ENCODE measurements around the gene HOXB1.

Gene HOXB1

DNA sequence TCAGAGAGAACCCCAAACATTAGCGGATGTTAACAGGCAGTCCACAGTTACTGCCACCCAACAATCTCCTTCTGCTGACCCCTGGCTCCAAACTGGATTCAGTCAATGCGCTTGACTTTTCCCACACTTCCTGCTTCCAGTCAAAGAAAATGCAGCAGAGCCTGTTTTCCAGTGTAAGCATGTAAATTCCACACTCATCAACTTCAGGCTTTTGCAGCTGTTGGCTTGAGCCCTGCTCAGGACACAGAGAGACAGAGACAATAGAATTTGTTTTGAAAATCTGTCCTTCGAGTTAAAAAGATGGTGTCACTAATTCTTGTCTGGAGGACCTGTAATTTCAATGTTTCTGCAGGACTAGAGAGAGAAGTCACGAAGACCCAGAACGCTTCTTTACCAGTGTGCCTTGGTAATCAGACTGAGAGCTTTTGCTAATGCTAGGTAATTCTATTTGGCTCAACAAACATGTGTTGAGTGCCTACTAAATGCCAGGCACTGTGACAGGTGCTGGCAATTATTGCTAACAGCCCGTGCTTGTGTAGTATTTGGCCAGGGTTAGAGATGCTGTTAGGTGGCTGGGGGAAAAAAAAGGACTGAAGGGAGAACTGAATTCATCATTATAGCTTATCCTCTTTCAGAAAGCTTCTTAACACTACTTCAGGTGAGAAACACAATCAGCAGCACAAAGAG is 32.5 kb downstream of the HOXB1 start:
- Histone ChIP-seq H3K27me3 (ENCODE audit: insufficient read depth, low read depth, severe bottlenecking) (peaks cover 67% of the 10 kb centered on the region), H3K36me3 (no peaks in the 10 kb centered on the region), H3K27ac (no peak overlapping the region), H3K9me3 (ENCODE audit: severe bottlenecking) (no peaks in the 10 kb centered on the region), H3K4me3 (ENCODE audit: low read depth, low read length) (no peak overlapping the region)
- TF ChIP-seq, protein P1, sequence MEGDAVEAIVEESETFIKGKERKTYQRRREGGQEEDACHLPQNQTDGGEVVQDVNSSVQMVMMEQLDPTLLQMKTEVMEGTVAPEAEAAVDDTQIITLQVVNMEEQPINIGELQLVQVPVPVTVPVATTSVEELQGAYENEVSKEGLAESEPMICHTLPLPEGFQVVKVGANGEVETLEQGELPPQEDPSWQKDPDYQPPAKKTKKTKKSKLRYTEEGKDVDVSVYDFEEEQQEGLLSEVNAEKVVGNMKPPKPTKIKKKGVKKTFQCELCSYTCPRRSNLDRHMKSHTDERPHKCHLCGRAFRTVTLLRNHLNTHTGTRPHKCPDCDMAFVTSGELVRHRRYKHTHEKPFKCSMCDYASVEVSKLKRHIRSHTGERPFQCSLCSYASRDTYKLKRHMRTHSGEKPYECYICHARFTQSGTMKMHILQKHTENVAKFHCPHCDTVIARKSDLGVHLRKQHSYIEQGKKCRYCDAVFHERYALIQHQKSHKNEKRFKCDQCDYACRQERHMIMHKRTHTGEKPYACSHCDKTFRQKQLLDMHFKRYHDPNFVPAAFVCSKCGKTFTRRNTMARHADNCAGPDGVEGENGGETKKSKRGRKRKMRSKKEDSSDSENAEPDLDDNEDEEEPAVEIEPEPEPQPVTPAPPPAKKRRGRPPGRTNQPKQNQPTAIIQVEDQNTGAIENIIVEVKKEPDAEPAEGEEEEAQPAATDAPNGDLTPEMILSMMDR (IDR thresholded peaks at IDR 0.05; ENCODE audit: low read depth, low read length) = no peak
- peak; percentile 44 for DNase-seq

DNA sequence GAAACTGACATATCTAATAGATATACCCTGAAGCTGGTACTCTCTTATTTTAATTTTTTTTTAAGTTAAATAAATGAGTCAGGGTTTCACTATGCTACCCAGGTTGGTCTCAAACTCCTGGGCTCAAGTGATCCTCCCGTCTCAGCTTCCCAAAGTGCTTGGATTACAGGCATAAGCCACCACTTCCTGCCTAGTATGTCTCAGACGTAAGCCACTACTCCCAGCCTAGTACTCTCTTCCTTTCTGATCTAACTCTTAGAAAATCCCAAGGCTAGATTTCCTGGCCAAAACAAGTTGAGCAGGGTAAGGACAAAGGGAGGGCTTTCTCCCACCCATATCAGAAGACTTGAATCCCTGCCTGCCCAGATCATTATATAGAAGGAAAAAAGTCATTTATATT is 33.7 kb downstream of the HOXB1 start:
- Histone ChIP-seq H3K4me3 (ENCODE audit: low read depth, low read length) (no peak overlapping the region), H3K27me3 (ENCODE audit: insufficient read depth, low read depth, severe bottlenecking) (peaks cover 75% of the 10 kb centered on the region), H3K27ac (no peak overlapping the region), H3K9me3 (ENCODE audit: severe bottlenecking) (no peaks in the 10 kb centered on the region), H3K36me3 (no peaks in the 10 kb centered on the region)
- peak; percentile 30 for DNase-seq
- TF ChIP-seq, protein P1 (IDR thresholded peaks at IDR 0.05; ENCODE audit: low read depth, low read length) = no peak

DNA sequence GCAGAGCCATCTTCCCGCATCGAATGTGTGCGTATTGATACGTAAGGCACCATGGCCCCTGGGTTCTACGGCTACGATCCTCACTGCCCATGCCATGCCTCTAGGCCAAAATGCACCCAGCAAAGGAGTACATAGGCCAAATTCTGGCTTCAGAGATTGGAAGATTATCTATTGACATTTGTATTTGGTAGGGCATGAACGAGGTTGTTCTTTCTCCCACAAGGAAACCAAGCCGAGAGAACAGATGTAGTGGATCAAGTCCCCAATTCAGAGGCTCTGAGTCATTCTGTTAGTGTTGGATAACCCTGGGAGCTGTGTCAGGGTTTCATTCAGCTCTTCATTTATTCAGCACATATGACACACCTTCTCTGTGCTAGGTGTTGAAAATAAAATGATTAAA is 36.5 kb downstream of the HOXB1 start:
- H3K9me3 ChIP-seq (ENCODE audit: severe bottlenecking) = no peaks in the 10 kb centered on the region
- H3K27ac ChIP-seq = no peak overlapping the region
- H3K36me3 ChIP-seq = no peaks in the 10 kb centered on the region
- H3K27me3 ChIP-seq (ENCODE audit: insufficient read depth, low read depth, severe bottlenecking) = peaks cover 81% of the 10 kb centered on the region
- no peak overlapping the region for H3K4me3 ChIP-seq (ENCODE audit: low read depth, low read length)
- TF ChIP-seq, protein P1 (IDR thresholded peaks at IDR 0.05; ENCODE audit: low read depth, low read length) = no peak
- no peak for DNase-seq

DNA sequence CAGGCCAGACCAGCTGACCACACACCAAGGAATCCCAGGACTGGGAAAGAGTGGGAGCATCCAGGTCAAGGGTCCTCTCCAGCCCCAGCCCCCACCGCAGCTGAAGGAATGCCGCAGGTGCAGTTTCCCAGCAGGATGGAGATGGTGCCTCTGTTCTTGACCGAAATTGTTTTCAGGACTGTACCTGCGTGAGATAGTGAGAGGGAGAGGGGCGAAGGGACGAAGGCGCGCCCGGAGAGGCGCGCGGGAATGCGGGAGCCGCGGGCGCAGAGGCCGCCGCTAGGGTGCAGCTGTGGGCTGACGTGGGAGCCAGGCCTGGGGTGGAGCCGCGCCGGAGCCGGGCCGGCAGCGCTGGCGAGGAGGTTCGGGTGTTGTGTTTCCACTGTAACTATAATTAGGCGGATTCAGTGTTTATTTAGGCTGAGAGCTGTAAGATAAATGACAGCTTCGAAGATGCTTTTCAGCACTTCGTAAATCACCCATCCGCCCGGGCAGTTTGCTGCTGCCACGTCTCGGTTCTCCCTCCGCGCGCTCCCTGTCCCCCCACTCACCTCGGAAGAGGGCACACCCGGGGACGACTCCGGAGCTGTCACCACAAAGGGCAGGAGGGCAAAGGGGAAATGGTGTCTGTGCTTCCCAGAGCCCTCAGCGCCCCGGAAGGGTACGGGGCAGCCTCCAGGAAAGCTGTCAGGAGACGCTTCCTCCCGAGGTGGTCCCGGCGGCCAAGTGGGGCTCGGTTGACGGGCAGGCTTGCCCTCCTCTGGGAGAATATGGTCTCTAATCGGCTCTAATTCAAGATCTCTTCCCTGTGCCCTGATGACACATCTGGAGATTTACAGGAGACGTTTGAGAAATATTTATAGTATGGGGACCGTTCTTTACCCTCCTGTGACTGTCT is 38.2 kb downstream of the HOXB1 start:
- TF ChIP-seq, protein P1 (IDR thresholded peaks at IDR 0.05; ENCODE audit: low read depth, low read length) = peak; percentile 95
- Histone ChIP-seq H3K36me3 (no peaks in the 10 kb centered on the region), H3K9me3 (ENCODE audit: severe bottlenecking) (no peaks in the 10 kb centered on the region), H3K4me3 (ENCODE audit: low read depth, low read length) (no peak overlapping the region), H3K27ac (no peak overlapping the region), H3K27me3 (ENCODE audit: insufficient read depth, low read depth, severe bottlenecking) (peaks cover 91% of the 10 kb centered on the region)
- peak; percentile 61 for DNase-seq

DNA sequence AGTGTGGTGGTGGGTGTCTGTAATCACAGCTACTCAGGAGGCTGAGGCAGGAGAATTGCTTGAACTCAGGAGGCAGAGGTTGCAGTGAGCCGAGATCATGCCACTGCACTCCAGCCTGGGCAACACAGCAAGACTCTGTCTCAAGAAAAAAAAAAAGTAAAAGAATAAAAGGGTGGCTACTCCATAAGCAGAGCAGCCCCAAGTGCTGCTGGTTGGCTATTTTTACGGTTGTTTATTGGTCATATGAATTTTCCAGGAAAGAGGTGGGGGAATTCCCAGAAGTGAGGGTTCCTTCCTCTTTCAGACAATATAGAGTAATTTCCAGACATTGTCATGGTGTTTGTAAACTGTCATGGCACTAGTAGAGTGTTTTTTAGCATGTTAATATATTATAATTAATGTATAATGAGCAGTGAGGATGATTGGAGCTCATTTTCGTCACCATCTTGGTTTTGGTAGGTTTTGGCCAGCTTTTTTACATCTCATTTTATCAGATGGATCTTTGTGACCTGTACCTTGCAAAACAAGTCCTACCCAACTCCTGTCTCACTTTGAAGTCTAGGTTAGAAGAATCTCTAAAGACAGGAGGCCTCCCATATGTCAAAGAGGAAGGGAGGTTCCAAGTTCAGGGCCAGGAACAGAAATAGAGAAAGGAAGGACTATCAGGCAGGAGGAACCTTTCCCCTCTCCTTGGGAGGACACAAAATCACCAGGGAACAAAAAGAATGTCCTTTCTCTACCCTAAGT is 39.1 kb downstream of the HOXB1 start:
- no peak for DNase-seq
- H3K4me3 ChIP-seq (ENCODE audit: low read depth, low read length) = no peak overlapping the region
- no peaks in the 10 kb centered on the region for H3K9me3 ChIP-seq (ENCODE audit: severe bottlenecking)
- H3K27ac ChIP-seq = no peak overlapping the region
- TF ChIP-seq, protein P1 (IDR thresholded peaks at IDR 0.05; ENCODE audit: low read depth, low read length) = no peak
- H3K36me3 ChIP-seq = no peaks in the 10 kb centered on the region
- peaks cover 91% of the 10 kb centered on the region for H3K27me3 ChIP-seq (ENCODE audit: insufficient read depth, low read depth, severe bottlenecking)
